Measurements from ENCODE around the gene C11orf98. TPM values are rescaled to one million over a fixed set of nuclear protein-coding genes. Genes with fewer than 3 reads are reported as not detected.

C11orf98 gene
- total and polyA plus RNA-seq, 2 of the 13 experiments (the other 11 are each of a cell fraction or from before 2014, with no cell fraction given): 30.4 to 91.8 TPM

GRCh38 chr11:62665075-62665598 is at the start of gene C11orf98, which contains the start of gene CSKMT (continued):
- TF ChIP-seq, protein P1, sequence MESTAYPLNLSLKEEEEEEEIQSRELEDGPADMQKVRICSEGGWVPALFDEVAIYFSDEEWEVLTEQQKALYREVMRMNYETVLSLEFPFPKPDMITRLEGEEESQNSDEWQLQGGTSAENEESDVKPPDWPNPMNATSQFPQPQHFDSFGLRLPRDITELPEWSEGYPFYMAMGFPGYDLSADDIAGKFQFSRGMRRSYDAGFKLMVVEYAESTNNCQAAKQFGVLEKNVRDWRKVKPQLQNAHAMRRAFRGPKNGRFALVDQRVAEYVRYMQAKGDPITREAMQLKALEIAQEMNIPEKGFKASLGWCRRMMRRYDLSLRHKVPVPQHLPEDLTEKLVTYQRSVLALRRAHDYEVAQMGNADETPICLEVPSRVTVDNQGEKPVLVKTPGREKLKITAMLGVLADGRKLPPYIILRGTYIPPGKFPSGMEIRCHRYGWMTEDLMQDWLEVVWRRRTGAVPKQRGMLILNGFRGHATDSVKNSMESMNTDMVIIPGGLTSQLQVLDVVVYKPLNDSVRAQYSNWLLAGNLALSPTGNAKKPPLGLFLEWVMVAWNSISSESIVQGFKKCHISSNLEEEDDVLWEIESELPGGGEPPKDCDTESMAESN (CRISPR knock-in tag; conservative IDR thresholded peaks at IDR 0.05): 0 out of 2 replicates have a peak, but pooled peaks have one; percentile 48
- TF ChIP-seq ZNF607 (CRISPR knock-in tag; IDR thresholded peaks at IDR 0.05; ENCODE audit: borderline replicate concordance) (peak; percentile 83; the same call in 1 of the 2 replicates), SIX1 (CRISPR knock-in tag; IDR thresholded peaks at IDR 0.05; ENCODE audit: borderline replicate concordance) (0 out of 2 replicates have a peak, but pooled peaks have one; percentile 19), PHF21A (CRISPR knock-in tag; IDR thresholded peaks at IDR 0.05) (peak; percentile 47; the same call in 1 of the 2 replicates), KDM3A (CRISPR knock-in tag; IDR thresholded peaks at IDR 0.05; ENCODE audit: low read depth) (0 out of 2 replicates have a peak, but pooled peaks have one; percentile 4), ZKSCAN5 (CRISPR knock-in tag; IDR thresholded peaks at IDR 0.05) (no peak), ZBTB25 (CRISPR knock-in tag; IDR thresholded peaks at IDR 0.05) (peak; percentile 74; the same call in 1 of the 2 replicates), ZNF781 (CRISPR knock-in tag; IDR thresholded peaks at IDR 0.05; ENCODE audit: borderline replicate concordance, not compliant biosample characterization) (peak; percentile 35), ZNF24 (IDR thresholded peaks at IDR 0.05) (no peak), ZSCAN9 (CRISPR knock-in tag; IDR thresholded peaks at IDR 0.05; ENCODE audit: borderline replicate concordance) (peak; percentile 97), CREB3 (CRISPR knock-in tag; IDR thresholded peaks at IDR 0.05) (no peak), NR2F1 (CRISPR knock-in tag; IDR thresholded peaks at IDR 0.05) (no peak), ZSCAN30 (CRISPR knock-in tag; IDR thresholded peaks at IDR 0.05) (0 out of 2 replicates have a peak, but pooled peaks have one; percentile 92), PRPF4 (IDR thresholded peaks at IDR 0.05; ENCODE audit: low read depth, low read length, poor library complexity, severe bottlenecking) (no peak), CREM (IDR thresholded peaks at IDR 0.05) (peak; percentile 54; the same call in 1 of the 2 replicates), CREM (CRISPR knock-in tag; IDR thresholded peaks at IDR 0.05) (no peak), U2AF1 (optimal IDR thresholded peaks at IDR 0.05; ENCODE audit: low read depth, low read length) (peak; percentile 78), KLF12 (CRISPR knock-in tag; IDR thresholded peaks at IDR 0.05; ENCODE audit: borderline replicate concordance) (0 out of 2 replicates have a peak, but pooled peaks have one; percentile 82)
- TF ChIP-seq, protein P2, sequence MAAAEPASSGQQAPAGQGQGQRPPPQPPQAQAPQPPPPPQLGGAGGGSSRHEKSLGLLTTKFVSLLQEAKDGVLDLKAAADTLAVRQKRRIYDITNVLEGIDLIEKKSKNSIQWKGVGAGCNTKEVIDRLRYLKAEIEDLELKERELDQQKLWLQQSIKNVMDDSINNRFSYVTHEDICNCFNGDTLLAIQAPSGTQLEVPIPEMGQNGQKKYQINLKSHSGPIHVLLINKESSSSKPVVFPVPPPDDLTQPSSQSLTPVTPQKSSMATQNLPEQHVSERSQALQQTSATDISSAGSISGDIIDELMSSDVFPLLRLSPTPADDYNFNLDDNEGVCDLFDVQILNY (CRISPR knock-in tag; conservative IDR thresholded peaks at IDR 0.05): no peak
- TF ChIP-seq, protein P3, sequence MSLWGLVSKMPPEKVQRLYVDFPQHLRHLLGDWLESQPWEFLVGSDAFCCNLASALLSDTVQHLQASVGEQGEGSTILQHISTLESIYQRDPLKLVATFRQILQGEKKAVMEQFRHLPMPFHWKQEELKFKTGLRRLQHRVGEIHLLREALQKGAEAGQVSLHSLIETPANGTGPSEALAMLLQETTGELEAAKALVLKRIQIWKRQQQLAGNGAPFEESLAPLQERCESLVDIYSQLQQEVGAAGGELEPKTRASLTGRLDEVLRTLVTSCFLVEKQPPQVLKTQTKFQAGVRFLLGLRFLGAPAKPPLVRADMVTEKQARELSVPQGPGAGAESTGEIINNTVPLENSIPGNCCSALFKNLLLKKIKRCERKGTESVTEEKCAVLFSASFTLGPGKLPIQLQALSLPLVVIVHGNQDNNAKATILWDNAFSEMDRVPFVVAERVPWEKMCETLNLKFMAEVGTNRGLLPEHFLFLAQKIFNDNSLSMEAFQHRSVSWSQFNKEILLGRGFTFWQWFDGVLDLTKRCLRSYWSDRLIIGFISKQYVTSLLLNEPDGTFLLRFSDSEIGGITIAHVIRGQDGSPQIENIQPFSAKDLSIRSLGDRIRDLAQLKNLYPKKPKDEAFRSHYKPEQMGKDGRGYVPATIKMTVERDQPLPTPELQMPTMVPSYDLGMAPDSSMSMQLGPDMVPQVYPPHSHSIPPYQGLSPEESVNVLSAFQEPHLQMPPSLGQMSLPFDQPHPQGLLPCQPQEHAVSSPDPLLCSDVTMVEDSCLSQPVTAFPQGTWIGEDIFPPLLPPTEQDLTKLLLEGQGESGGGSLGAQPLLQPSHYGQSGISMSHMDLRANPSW (CRISPR knock-in tag; IDR thresholded peaks at IDR 0.05; ENCODE audit: borderline replicate concordance): peak; percentile 64; the same call in 1 of the 2 replicates
- TF ChIP-seq, protein P4, sequence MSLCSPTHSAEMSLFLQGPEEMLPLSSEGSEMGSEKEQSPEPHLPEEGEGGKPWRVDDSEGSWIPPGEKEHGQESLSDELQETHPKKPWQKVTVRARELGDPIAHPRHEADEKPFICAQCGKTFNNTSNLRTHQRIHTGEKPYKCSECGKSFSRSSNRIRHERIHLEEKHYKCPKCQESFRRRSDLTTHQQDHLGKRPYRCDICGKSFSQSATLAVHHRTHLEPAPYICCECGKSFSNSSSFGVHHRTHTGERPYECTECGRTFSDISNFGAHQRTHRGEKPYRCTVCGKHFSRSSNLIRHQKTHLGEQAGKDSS (CRISPR knock-in tag; IDR thresholded peaks at IDR 0.05; ENCODE audit: borderline replicate concordance, low read depth): no peak

All from HepG2 (cell line).